HL-60 (cell line): ENCODE data around the gene C6orf132.

ENCODE experiments used
- CTCF ChIP-seq: IDR thresholded peaks from one replicate; pipeline ENCODE4 v1.5.1; 2011; ENCODE audit warnings: low read length, control low read depth, inconsistent platforms; ENCODE audit not compliant: insufficient read depth
- POLR2AphosphoS5 ChIP-seq: IDR thresholded peaks from 2 replicates; pipeline ENCODE4 v1.6.1; 2012; ENCODE audit warnings: low read depth
- REST ChIP-seq: IDR thresholded peaks from 2 replicates; pipeline ENCODE4 v1.6.1; 2012; ENCODE audit warnings: low read depth; ENCODE audit not compliant: insufficient replicate concordance
- SPI1 ChIP-seq: IDR thresholded peaks from 2 replicates; pipeline ENCODE4 v1.6.1; 2012; ENCODE audit warnings: low read depth, mild to moderate bottlenecking, borderline replicate concordance

GRCh38 chr6:42095094-42095493 is 47.3 kb downstream of the C6orf132 start:
- no peak for TF ChIP-seq CTCF
- no peak for TF ChIP-seq POLR2AphosphoS5
- TF ChIP-seq REST, result no peak
- no peak for TF ChIP-seq SPI1
